Measurements from ENCODE around the gene CCDC50.

DNA sequence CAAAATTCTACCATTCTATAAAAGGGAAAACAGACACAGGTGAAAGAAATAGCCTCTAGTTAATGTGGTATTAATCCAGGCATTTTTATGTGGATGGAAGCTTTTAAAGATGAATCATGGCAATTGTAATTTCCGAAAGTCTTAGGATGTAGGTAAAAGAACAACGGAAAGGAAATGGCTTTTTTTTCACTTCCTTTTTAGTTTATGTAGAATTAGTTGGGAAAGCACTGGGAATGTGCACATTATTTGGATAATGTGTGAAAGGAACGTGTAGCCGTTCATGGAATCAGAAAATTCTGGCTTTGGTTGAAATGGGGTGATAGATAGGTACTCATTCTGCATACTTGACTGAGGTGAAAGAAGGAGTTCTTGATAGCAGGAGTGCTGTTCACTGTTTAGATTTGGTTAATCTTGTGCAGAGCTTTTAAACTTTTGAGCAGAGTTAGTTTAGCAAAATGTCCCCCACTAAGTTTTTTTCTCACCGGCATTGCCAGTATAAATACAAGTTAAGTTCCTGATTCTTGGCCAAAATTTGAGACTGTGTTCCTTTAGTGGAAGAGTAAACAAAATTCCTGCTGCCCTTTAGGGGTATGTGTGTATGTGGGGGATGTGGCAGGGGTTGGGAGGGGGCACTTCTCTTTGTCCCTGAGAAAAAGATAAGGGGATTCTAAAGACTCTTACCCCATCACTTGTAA is 21.3 kb downstream of the CCDC50 start:
- TF ChIP-seq, protein P1, sequence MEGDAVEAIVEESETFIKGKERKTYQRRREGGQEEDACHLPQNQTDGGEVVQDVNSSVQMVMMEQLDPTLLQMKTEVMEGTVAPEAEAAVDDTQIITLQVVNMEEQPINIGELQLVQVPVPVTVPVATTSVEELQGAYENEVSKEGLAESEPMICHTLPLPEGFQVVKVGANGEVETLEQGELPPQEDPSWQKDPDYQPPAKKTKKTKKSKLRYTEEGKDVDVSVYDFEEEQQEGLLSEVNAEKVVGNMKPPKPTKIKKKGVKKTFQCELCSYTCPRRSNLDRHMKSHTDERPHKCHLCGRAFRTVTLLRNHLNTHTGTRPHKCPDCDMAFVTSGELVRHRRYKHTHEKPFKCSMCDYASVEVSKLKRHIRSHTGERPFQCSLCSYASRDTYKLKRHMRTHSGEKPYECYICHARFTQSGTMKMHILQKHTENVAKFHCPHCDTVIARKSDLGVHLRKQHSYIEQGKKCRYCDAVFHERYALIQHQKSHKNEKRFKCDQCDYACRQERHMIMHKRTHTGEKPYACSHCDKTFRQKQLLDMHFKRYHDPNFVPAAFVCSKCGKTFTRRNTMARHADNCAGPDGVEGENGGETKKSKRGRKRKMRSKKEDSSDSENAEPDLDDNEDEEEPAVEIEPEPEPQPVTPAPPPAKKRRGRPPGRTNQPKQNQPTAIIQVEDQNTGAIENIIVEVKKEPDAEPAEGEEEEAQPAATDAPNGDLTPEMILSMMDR (conservative IDR thresholded peaks at IDR 0.05; ENCODE audit: low read length): no peak
- no peak for TF ChIP-seq EZH2phosphoT487 (IDR thresholded peaks at IDR 0.05; ENCODE audit: borderline replicate concordance)

Measured in Loucy (cell line).